Ectodermal cell (in vitro differentiated cells): ENCODE results near the gene AMIGO2.

Experiments used
- H3K27ac ChIP-seq: 2 replicates; pipeline ENCODE4 v1.7.0; 2013; ENCODE audit warnings: mild to moderate bottlenecking, low read depth, low read length; ENCODE audit not compliant: insufficient read depth, poor library complexity, severe bottlenecking
- H3K27me3 ChIP-seq: 2 replicates; pipeline ENCODE4 v1.7.0; 2013; ENCODE audit warnings: mild to moderate bottlenecking, low read length; ENCODE audit not compliant: insufficient read depth, control insufficient read depth, poor library complexity, severe bottlenecking
- H3K36me3 ChIP-seq: one replicate; pipeline ENCODE4 v1.7.0; 2013; ENCODE audit warnings: low read length; ENCODE audit not compliant: control insufficient read depth, insufficient read depth
- H3K4me1 ChIP-seq: one replicate; pipeline ENCODE4 v1.7.0; 2013; ENCODE audit warnings: low read length; ENCODE audit not compliant: control insufficient read depth, insufficient read depth
- H3K4me3 ChIP-seq: 2 replicates; pipeline ENCODE4 v1.7.0; 2013; ENCODE audit warnings: low read depth, low read length, control low read depth; ENCODE audit not compliant: insufficient read depth
- H3K9me3 ChIP-seq: 2 replicates; pipeline ENCODE4 v1.7.0; 2013; ENCODE audit warnings: mild to moderate bottlenecking, low read length, moderate library complexity; ENCODE audit not compliant: control insufficient read depth
- WGBS, 2 experiments: methylation state at CpG; one replicate each; pipeline ENCODE4 v1.1.7; 2013; ENCODE audit warnings: missing lambda C conversion rate in 2 of 2; 5-methylcytosine and 5-hydroxymethylcytosine counted together

AMIGO2 gene

GRCh38 chr12:47111854-47112253 is 32.1 kb upstream of the AMIGO2 start:
- WGBS, 2 experiments, result 94 to 95% methylated on average over 6 of the region's 6 CpGs
- Histone ChIP-seq H3K4me3 (no peak overlapping the region), H3K27ac (no peak overlapping the region), H3K27me3 (no peaks in the 10 kb centered on the region), H3K9me3 (no peaks in the 10 kb centered on the region), H3K36me3 (no peaks in the 10 kb centered on the region), H3K4me1 (no peaks in the 10 kb centered on the region)

- Histone ChIP-seq H3K36me3 (no peaks in the 10 kb centered on the region), H3K4me1 (no peaks in the 10 kb centered on the region), H3K4me3 (no peak overlapping the region), H3K27ac (no peak overlapping the region), H3K9me3 (no peaks in the 10 kb centered on the region), H3K27me3 (no peaks in the 10 kb centered on the region)
- WGBS, 2 experiments, result 95 to 97% methylated on average over 2 of the region's 2 CpGs
Measured at GRCh38 chr12:47111392-47111778, 31.6 kb upstream of the AMIGO2 start.

GRCh38 chr12:47110718-47111391 is 31.1 kb upstream of the AMIGO2 start:
- H3K4me3 ChIP-seq, result no peak overlapping the region
- WGBS, 2 experiments, result 92 to 94% methylated on average over 2 of the region's 2 CpGs
- H3K4me1 ChIP-seq, result no peaks in the 10 kb centered on the region
- no peaks in the 10 kb centered on the region for H3K9me3 ChIP-seq
- no peak overlapping the region for H3K27ac ChIP-seq
- no peaks in the 10 kb centered on the region for H3K27me3 ChIP-seq
- H3K36me3 ChIP-seq, result no peaks in the 10 kb centered on the region

GRCh38 chr12:47110011-47110541 is 30.3 kb upstream of the AMIGO2 start:
- WGBS, 2 experiments, result 76 to 77% methylated on average over 2 of the region's 2 CpGs
- Histone ChIP-seq H3K27ac (no peak overlapping the region), H3K36me3 (no peaks in the 10 kb centered on the region), H3K4me1 (no peaks in the 10 kb centered on the region), H3K4me3 (no peak overlapping the region), H3K9me3 (no peaks in the 10 kb centered on the region), H3K27me3 (no peaks in the 10 kb centered on the region)

GRCh38 chr12:47107926-47108325 is 28.2 kb upstream of the AMIGO2 start:
- Histone ChIP-seq H3K9me3 (no peaks in the 10 kb centered on the region), H3K4me3 (no peak overlapping the region), H3K27ac (no peak overlapping the region), H3K27me3 (no peaks in the 10 kb centered on the region), H3K36me3 (no peaks in the 10 kb centered on the region), H3K4me1 (no peaks in the 10 kb centered on the region)

- Histone ChIP-seq H3K9me3 (no peaks in the 10 kb centered on the region), H3K4me3 (no peak overlapping the region), H3K27ac (no peak overlapping the region), H3K36me3 (no peaks in the 10 kb centered on the region), H3K4me1 (no peaks in the 10 kb centered on the region), H3K27me3 (no peaks in the 10 kb centered on the region)
- WGBS, 2 experiments, result 91 to 94% methylated on average over 3 of the region's 3 CpGs
Measured at GRCh38 chr12:47107446-47107845, 27.7 kb upstream of the AMIGO2 start.

- Histone ChIP-seq H3K27ac (no peak overlapping the region), H3K4me3 (no peak overlapping the region), H3K36me3 (no peaks in the 10 kb centered on the region), H3K9me3 (no peaks in the 10 kb centered on the region), H3K4me1 (no peaks in the 10 kb centered on the region), H3K27me3 (no peaks in the 10 kb centered on the region)
- WGBS, 2 experiments, result 91 to 93% methylated on average over 9 to 10 of the region's 10 CpGs
Measured at GRCh38 chr12:47105914-47106674, 26.3 kb upstream of the AMIGO2 start.

GRCh38 chr12:47102845-47103651 is 23.3 kb upstream of the AMIGO2 start:
- H3K4me3 ChIP-seq, result no peak overlapping the region
- no peaks in the 10 kb centered on the region for H3K27me3 ChIP-seq
- 90 to 94% methylated on average over 10 of the region's 11 CpGs for WGBS, 2 experiments
- no peaks in the 10 kb centered on the region for H3K36me3 ChIP-seq
- no peaks in the 10 kb centered on the region for H3K4me1 ChIP-seq
- H3K9me3 ChIP-seq, result no peaks in the 10 kb centered on the region
- no peak overlapping the region for H3K27ac ChIP-seq

GRCh38 chr12:47102406-47102805 is 22.6 kb upstream of the AMIGO2 start:
- no peak overlapping the region for H3K4me3 ChIP-seq
- H3K27me3 ChIP-seq, result no peaks in the 10 kb centered on the region
- WGBS, 2 experiments, result 83 to 94% methylated on average over 2 of the region's 4 CpGs
- no peaks in the 10 kb centered on the region for H3K9me3 ChIP-seq
- H3K4me1 ChIP-seq, result no peaks in the 10 kb centered on the region
- no peaks in the 10 kb centered on the region for H3K36me3 ChIP-seq
- no peak overlapping the region for H3K27ac ChIP-seq

GRCh38 chr12:47100160-47100559 is 20.4 kb upstream of the AMIGO2 start:
- WGBS, 2 experiments, result 100% methylated on average over 2 of the region's 2 CpGs; no CpG with 5 or more reads in 1 of the 2 experiments
- no peak overlapping the region for H3K27ac ChIP-seq

More at GRCh38 chr12:47100160-47100559, 20.4 kb upstream of the AMIGO2 start:
- H3K36me3 ChIP-seq, result no peaks in the 10 kb centered on the region
- H3K4me1 ChIP-seq, result no peaks in the 10 kb centered on the region
- H3K9me3 ChIP-seq, result no peaks in the 10 kb centered on the region
- H3K27me3 ChIP-seq, result no peaks in the 10 kb centered on the region
- H3K4me3 ChIP-seq, result no peak overlapping the region
